GM23248 (cell line): ENCODE measurements around the gene IGSF22. TPM values are rescaled to one million over a fixed set of nuclear protein-coding genes. Genes with fewer than 3 reads are reported as not detected.

Experiments
- DNase-seq: peaks from one replicate; pipeline ENCODE4 v3.0.0-alpha.2; 2015
- H2AFZ ChIP-seq: fragments of 200-600 bp; sonication (generic); 2 replicates; pipeline ENCODE4 v1.6.1; 2016; ENCODE audit warnings: antibody characterized with exemption
- H3F3A ChIP-seq: fragments of 200-600 bp; sonication (generic); 2 replicates; pipeline ENCODE4 v1.6.1; 2016; ENCODE audit warnings: mild to moderate bottlenecking, antibody characterized with exemption, mixed run types; ENCODE audit not compliant: insufficient read depth
- H3K27ac ChIP-seq: fragments of 200-600 bp; sonication (generic); 2 replicates; pipeline ENCODE4 v1.5.1; 2016; ENCODE audit warnings: mild to moderate bottlenecking
- H3K27me3 ChIP-seq: fragments of 200-600 bp; sonication (generic); replicated peaks from 2 replicates; pipeline ENCODE4 v1.6.1; 2016; ENCODE audit warnings: mild to moderate bottlenecking; ENCODE audit not compliant: insufficient read depth
- H3K36me3 ChIP-seq: fragments of 200-600 bp; sonication (generic); 2 replicates; pipeline ENCODE4 v1.6.1; 2016; ENCODE audit warnings: low read depth, mild to moderate bottlenecking
- H3K4me1 ChIP-seq: fragments of 200-600 bp; sonication (generic); 2 replicates; pipeline ENCODE4 v1.6.1; 2016; ENCODE audit warnings: mild to moderate bottlenecking; ENCODE audit not compliant: insufficient read depth
- H3K4me2 ChIP-seq: fragments of 200-600 bp; sonication (generic); one replicate; pipeline ENCODE4 v1.6.1; 2016; ENCODE audit warnings: mild to moderate bottlenecking; ENCODE audit not compliant: unreplicated experiment
- H3K4me3 ChIP-seq: fragments of 200-600 bp; sonication (generic); 2 replicates; pipeline ENCODE4 v1.5.1; 2016; ENCODE audit warnings: mild to moderate bottlenecking
- H3K79me2 ChIP-seq: fragments of 200-600 bp; sonication (generic); 2 replicates; pipeline ENCODE4 v1.6.1; 2016; ENCODE audit warnings: mild to moderate bottlenecking; ENCODE audit not compliant: insufficient read depth
- H3K9ac ChIP-seq: fragments of 200-600 bp; sonication (generic); 2 replicates; pipeline ENCODE4 v1.6.1; 2016; ENCODE audit warnings: mild to moderate bottlenecking
- H3K9me2 ChIP-seq: fragments of 200-600 bp; sonication (generic); 2 replicates; pipeline ENCODE4 v1.6.1; 2016; ENCODE audit warnings: mixed run types, mild to moderate bottlenecking, moderate library complexity; ENCODE audit not compliant: insufficient read depth
- H3K9me3 ChIP-seq: fragments of 200-600 bp; sonication (generic); one replicate; pipeline ENCODE4 v1.6.1; 2017; ENCODE audit warnings: low read depth
- H4K20me1 ChIP-seq: fragments of 200-600 bp; sonication (generic); 2 replicates; pipeline ENCODE4 v1.6.0; 2016; ENCODE audit not compliant: insufficient read depth
- EZH2 ChIP-seq: fragments of 200-600 bp; sonication (generic); IDR thresholded peaks from 2 replicates; pipeline ENCODE4 v1.6.1; 2018; ENCODE audit warnings: antibody characterized with exemption, mild to moderate bottlenecking; ENCODE audit not compliant: insufficient read depth, poor library complexity, severe bottlenecking
- EZH2phosphoT487 ChIP-seq: fragments of 200-600 bp; sonication (generic); IDR thresholded peaks from 2 replicates; pipeline ENCODE4 v1.6.1; 2018; ENCODE audit warnings: antibody characterized with exemption, moderate library complexity, mild to moderate bottlenecking, low read depth; ENCODE audit not compliant: insufficient read depth
- WGBS, 2 experiments: methylation state at CpG; one replicate each; pipeline ENCODE4 v1.1.6; 2015 to 2017; ENCODE audit warnings: low lambda C conversion rate in 2 of 2, low coverage in 1 of 2; ENCODE audit errors: missing lambda C conversion rate in 2 of 2; 5-methylcytosine and 5-hydroxymethylcytosine counted together
- in situ Hi-C: fragments of 300-500 bp; cut with MboI; formaldehyde crosslinking; loops from 2 replicates; pipeline ENCODE4 v1.15.0; 2020
- polyA plus RNA-seq: library from polyadenylated mRNA; unstranded; fragments of >200 nt; fragmentation: Nextera tagmentation; extraction: Ambion mirVana; gene quantifications from 2 replicates; pipeline ENCODE4 v1.2.1, GENCODE V29; 2016
- total RNA-seq: library from RNA; depleted of rRNA; stranded (reverse); fragments of >200 nt; shearing (Covaris generic); gene quantifications from 2 replicates; pipeline ENCODE4 v1.2.3, GENCODE V29; 2014

Gene IGSF22
- total and polyA plus RNA-seq, 2 experiments from 2014 or later, result not detected

GRCh38 chr11:18714443-18714780 lies 11.6 kb downstream of the IGSF22 start:
- no peaks in the 10 kb centered on the region for H3F3A ChIP-seq
- no peaks in the 10 kb centered on the region for H3K36me3 ChIP-seq
- no peak overlapping the region for H3K4me2 ChIP-seq
- no peaks in the 10 kb centered on the region for H3K4me1 ChIP-seq
- H2AFZ ChIP-seq, result no peak overlapping the region
- no peak overlapping the region for H3K4me3 ChIP-seq
- no peaks in the 10 kb centered on the region for H3K9me3 ChIP-seq
- no peaks in the 10 kb centered on the region for H3K9me2 ChIP-seq
- H4K20me1 ChIP-seq, result no peaks in the 10 kb centered on the region
- in situ Hi-C loops, result no loop called here
- no peaks in the 10 kb centered on the region for H3K79me2 ChIP-seq
- WGBS, 2 experiments, result 73 to 82% methylated on average over 10 of the region's 10 CpGs
- TF ChIP-seq EZH2phosphoT487 (no peak), EZH2 (no peak)
- no peak overlapping the region for H3K27ac ChIP-seq
- H3K27me3 ChIP-seq, result no peaks in the 10 kb centered on the region
- no peak overlapping the region for H3K9ac ChIP-seq
- DNase-seq, result no peak

- whole genome bisulfite sequencing, 2 experiments, result 81 to 82% methylated on average over 26 of the region's 26 CpGs
Observed at GRCh38 chr11:18713646-18714442, 12.1 kb downstream of the IGSF22 start.

GRCh38 chr11:18710545-18710944 lies 15.4 kb downstream of the IGSF22 start:
- Histone ChIP-seq H2AFZ (no peak overlapping the region), H3K4me1 (no peaks in the 10 kb centered on the region), H3K36me3 (no peaks in the 10 kb centered on the region), H3K9me3 (no peaks in the 10 kb centered on the region), H3K79me2 (no peaks in the 10 kb centered on the region), H3F3A (no peaks in the 10 kb centered on the region), H3K9ac (no peak overlapping the region), H3K9me2 (no peaks in the 10 kb centered on the region), H3K27me3 (peaks cover 14% of the 10 kb centered on the region), H3K27ac (no peak overlapping the region), H3K4me2 (no peak overlapping the region), H4K20me1 (no peaks in the 10 kb centered on the region), H3K4me3 (no peak overlapping the region)
- no peak for TF ChIP-seq EZH2
- TF ChIP-seq EZH2phosphoT487, result no peak
- no peak for DNase-seq
- in situ Hi-C loops, result no loop called here
- 60 to 64% methylated on average over 5 of the region's 5 CpGs for WGBS, 2 experiments

More at GRCh38 chr11:18713646-18714442, 12.1 kb downstream of the IGSF22 start:
- H3K9ac ChIP-seq, result no peak overlapping the region
- no peaks in the 10 kb centered on the region for H3F3A ChIP-seq
- no peak for TF ChIP-seq EZH2phosphoT487
- no peak for TF ChIP-seq EZH2
- no peak overlapping the region for H3K4me2 ChIP-seq
- H3K9me2 ChIP-seq, result no peaks in the 10 kb centered on the region
- DNase-seq, result no peak
- no peaks in the 10 kb centered on the region for H3K4me1 ChIP-seq
- no peaks in the 10 kb centered on the region for H3K27me3 ChIP-seq
- H3K27ac ChIP-seq, result no peak overlapping the region
- no peaks in the 10 kb centered on the region for H3K9me3 ChIP-seq
- H3K36me3 ChIP-seq, result no peaks in the 10 kb centered on the region
- no peaks in the 10 kb centered on the region for H4K20me1 ChIP-seq
- in situ Hi-C loops, result no loop called here
- no peaks in the 10 kb centered on the region for H3K79me2 ChIP-seq
- H2AFZ ChIP-seq, result no peak overlapping the region
- no peak overlapping the region for H3K4me3 ChIP-seq

GRCh38 chr11:18709414-18709813 lies 16.6 kb downstream of the IGSF22 start:
- H3K27me3 ChIP-seq, result peaks cover 14% of the 10 kb centered on the region
- H3K9me3 ChIP-seq, result no peaks in the 10 kb centered on the region
- no peak overlapping the region for H3K4me2 ChIP-seq
- no peak overlapping the region for H2AFZ ChIP-seq
- in situ Hi-C loops, result no loop called here
- DNase-seq, result no peak
- no peak overlapping the region for H3K27ac ChIP-seq
- H3K9ac ChIP-seq, result no peak overlapping the region
- 66 to 75% methylated on average over 4 of the region's 4 CpGs for WGBS, 2 experiments
- H3K4me1 ChIP-seq, result no peaks in the 10 kb centered on the region
- no peak overlapping the region for H3K4me3 ChIP-seq
- TF ChIP-seq EZH2 (no peak), EZH2phosphoT487 (no peak)
- H3K36me3 ChIP-seq, result no peaks in the 10 kb centered on the region
- no peaks in the 10 kb centered on the region for H3K9me2 ChIP-seq
- H3K79me2 ChIP-seq, result no peaks in the 10 kb centered on the region
- H4K20me1 ChIP-seq, result no peaks in the 10 kb centered on the region
- no peaks in the 10 kb centered on the region for H3F3A ChIP-seq

- Histone ChIP-seq H3F3A (no peaks in the 10 kb centered on the region), H3K36me3 (no peaks in the 10 kb centered on the region), H3K9me3 (no peaks in the 10 kb centered on the region), H3K4me2 (no peak overlapping the region), H3K9me2 (no peaks in the 10 kb centered on the region), H3K79me2 (no peaks in the 10 kb centered on the region), H3K4me3 (no peak overlapping the region), H3K27ac (no peak overlapping the region), H4K20me1 (no peaks in the 10 kb centered on the region), H3K4me1 (no peaks in the 10 kb centered on the region), H3K9ac (no peak overlapping the region), H3K27me3 (peaks cover 14% of the 10 kb centered on the region), H2AFZ (no peak overlapping the region)
- no peak for DNase-seq
- in situ Hi-C loops, result no loop called here
- WGBS, 2 experiments, result 78% methylated on average over 12 of the region's 12 CpGs
- TF ChIP-seq EZH2 (no peak), EZH2phosphoT487 (no peak)
Observed at GRCh38 chr11:18707811-18708340, 18.1 kb downstream of the IGSF22 start.
